ENCODE results near the gene ZNHIT6. TPM values are rescaled to one million over a fixed set of nuclear protein-coding genes. Genes with fewer than 3 reads are reported as not detected.

The ZNHIT6 gene
- polyA plus RNA-seq, 1 donor (not counting 4 experiments of a cell fraction or from before 2014, with no cell fraction given), result 20.9 TPM

DNA sequence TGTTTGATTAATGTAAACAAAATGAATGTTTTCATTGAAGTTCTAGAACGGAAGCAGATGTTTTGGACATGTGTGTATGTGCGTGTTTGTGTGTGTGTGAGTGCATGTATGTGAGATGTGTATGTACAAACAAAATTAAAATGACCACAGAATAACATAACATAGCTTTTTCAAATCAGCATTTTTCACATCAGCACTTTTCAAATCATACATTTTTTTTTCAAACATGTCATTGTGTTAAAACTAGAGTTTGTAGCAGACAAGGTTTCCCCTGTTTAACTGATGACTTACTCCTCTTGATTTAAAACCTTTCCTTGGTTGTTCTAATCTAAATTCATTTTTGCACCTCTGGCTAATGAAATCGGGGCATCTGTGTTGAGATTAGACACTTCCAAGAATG, 35.6 kb upstream of the ZNHIT6 start:
- Histone ChIP-seq H4K20me1 (ENCODE audit: control insufficient read depth, extremely low read depth, insufficient read depth, low read length) (no peaks in the 10 kb centered on the region), H3K27ac (ENCODE audit: control insufficient read depth, insufficient read depth, low read length) (no peak overlapping the region), H3K36me3 (ENCODE audit: control insufficient read depth in 2 of 2, extremely low read depth in 1 of 2, insufficient read depth in 2 of 2, low read length in 2 of 2) (no peaks in the 10 kb centered on the region), H3K4me2 (ENCODE audit: control insufficient read depth, extremely low read depth, insufficient read depth, low read depth, low read length) (no peak overlapping the region), H3K79me2 (ENCODE audit: control insufficient read depth, insufficient read depth, low read length) (no peaks in the 10 kb centered on the region), H3K27me3 (ENCODE audit: control insufficient read depth, extremely low read depth, insufficient read depth, low read length) (no peaks in the 10 kb centered on the region), H3K4me3 (ENCODE audit: control insufficient read depth in 2 of 3, extremely low read depth in 1 of 3, insufficient read depth in 2 of 3, low read depth in 1 of 3, low read length in 3 of 3) (no peak overlapping the region), H3K9ac (ENCODE audit: control insufficient read depth, extremely low read depth, insufficient read depth, low read length) (no peak overlapping the region), H3K9me1 (ENCODE audit: control insufficient read depth, extremely low read depth, insufficient read depth, low read length) (no peaks in the 10 kb centered on the region), H3K4me1 (ENCODE audit: control insufficient read depth, extremely low read depth, insufficient read depth, low read length) (no peaks in the 10 kb centered on the region), H3K9me3 (ENCODE audit: control insufficient read depth, low read depth, low read length) (no peaks in the 10 kb centered on the region), H2AFZ (ENCODE audit: control insufficient read depth, low read length) (no peak overlapping the region)
- DNase-seq (ENCODE audit: low read depth, low spot score), result no peak
- dilution Hi-C loops (cut with MboI; ENCODE audit: extremely low pct_ligation_motif_present, low sequenced_read_pairs), result no loop called here
- TF ChIP-seq EZH2 (IDR thresholded peaks at IDR 0.05; ENCODE audit: low read length), result no peak
- TF ChIP-seq, protein P1, sequence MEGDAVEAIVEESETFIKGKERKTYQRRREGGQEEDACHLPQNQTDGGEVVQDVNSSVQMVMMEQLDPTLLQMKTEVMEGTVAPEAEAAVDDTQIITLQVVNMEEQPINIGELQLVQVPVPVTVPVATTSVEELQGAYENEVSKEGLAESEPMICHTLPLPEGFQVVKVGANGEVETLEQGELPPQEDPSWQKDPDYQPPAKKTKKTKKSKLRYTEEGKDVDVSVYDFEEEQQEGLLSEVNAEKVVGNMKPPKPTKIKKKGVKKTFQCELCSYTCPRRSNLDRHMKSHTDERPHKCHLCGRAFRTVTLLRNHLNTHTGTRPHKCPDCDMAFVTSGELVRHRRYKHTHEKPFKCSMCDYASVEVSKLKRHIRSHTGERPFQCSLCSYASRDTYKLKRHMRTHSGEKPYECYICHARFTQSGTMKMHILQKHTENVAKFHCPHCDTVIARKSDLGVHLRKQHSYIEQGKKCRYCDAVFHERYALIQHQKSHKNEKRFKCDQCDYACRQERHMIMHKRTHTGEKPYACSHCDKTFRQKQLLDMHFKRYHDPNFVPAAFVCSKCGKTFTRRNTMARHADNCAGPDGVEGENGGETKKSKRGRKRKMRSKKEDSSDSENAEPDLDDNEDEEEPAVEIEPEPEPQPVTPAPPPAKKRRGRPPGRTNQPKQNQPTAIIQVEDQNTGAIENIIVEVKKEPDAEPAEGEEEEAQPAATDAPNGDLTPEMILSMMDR (optimal IDR thresholded peaks at IDR 0.05 in 1 of 3, IDR thresholded peaks at IDR 0.05 in 1 of 3, conservative IDR thresholded peaks at IDR 0.05 in 1 of 3; ENCODE audit: extremely low read depth in 1 of 3, insufficient read depth in 2 of 3, low read length in 3 of 3), result no peak
- FAIRE-seq, result no peak

- Histone ChIP-seq H3K9me3 (ENCODE audit: control insufficient read depth, low read depth, low read length) (no peaks in the 10 kb centered on the region), H2AFZ (ENCODE audit: control insufficient read depth, low read length) (no peak overlapping the region), H3K4me2 (ENCODE audit: control insufficient read depth, extremely low read depth, insufficient read depth, low read depth, low read length) (no peak overlapping the region), H3K9ac (ENCODE audit: control insufficient read depth, extremely low read depth, insufficient read depth, low read length) (no peak overlapping the region), H3K4me1 (ENCODE audit: control insufficient read depth, extremely low read depth, insufficient read depth, low read length) (no peaks in the 10 kb centered on the region), H4K20me1 (ENCODE audit: control insufficient read depth, extremely low read depth, insufficient read depth, low read length) (no peaks in the 10 kb centered on the region), H3K4me3 (ENCODE audit: control insufficient read depth in 2 of 3, extremely low read depth in 1 of 3, insufficient read depth in 2 of 3, low read depth in 1 of 3, low read length in 3 of 3) (no peak overlapping the region), H3K79me2 (ENCODE audit: control insufficient read depth, insufficient read depth, low read length) (no peaks in the 10 kb centered on the region), H3K9me1 (ENCODE audit: control insufficient read depth, extremely low read depth, insufficient read depth, low read length) (no peaks in the 10 kb centered on the region), H3K27me3 (ENCODE audit: control insufficient read depth, extremely low read depth, insufficient read depth, low read length) (no peaks in the 10 kb centered on the region), H3K36me3 (ENCODE audit: control insufficient read depth in 2 of 2, extremely low read depth in 1 of 2, insufficient read depth in 2 of 2, low read length in 2 of 2) (no peaks in the 10 kb centered on the region), H3K27ac (ENCODE audit: control insufficient read depth, insufficient read depth, low read length) (no peak overlapping the region)
- no peak for DNase-seq (ENCODE audit: low read depth, low spot score)
- FAIRE-seq, result no peak
- no peak for TF ChIP-seq EZH2 (IDR thresholded peaks at IDR 0.05; ENCODE audit: low read length)
- TF ChIP-seq, protein P1 (optimal IDR thresholded peaks at IDR 0.05 in 1 of 3, IDR thresholded peaks at IDR 0.05 in 1 of 3, conservative IDR thresholded peaks at IDR 0.05 in 1 of 3; ENCODE audit: extremely low read depth in 1 of 3, insufficient read depth in 2 of 3, low read length in 3 of 3), result no peak
- dilution Hi-C loops (cut with MboI; ENCODE audit: extremely low pct_ligation_motif_present, low sequenced_read_pairs), result no loop called here
Observed at GRCh38 chr1:85734931-85735330, 26.7 kb upstream of the ZNHIT6 start.
